HepG2 (cell line): ENCODE measurements around the gene XCR1. TPM values are rescaled to one million over a fixed set of nuclear protein-coding genes. Genes with fewer than 3 reads are reported as not detected.

Experiments used
- FOSL2 ChIP-seq: sonication (generic); formaldehyde crosslinking; IDR thresholded peaks from 2 replicates; pipeline ENCODE4 v1.4.0; 2020; ENCODE audit warnings: missing genetic modification reagents
- HES4 ChIP-seq: sonication (generic); formaldehyde crosslinking; IDR thresholded peaks from 2 replicates; pipeline ENCODE4 v1.9.0; 2021; ENCODE audit warnings: mild to moderate bottlenecking, missing genetic modification reagents, borderline replicate concordance
- IRF2 ChIP-seq: IDR thresholded peaks from 2 replicates; pipeline ENCODE4 v1.6.1; 2018; ENCODE audit warnings: missing genetic modification reagents, missing compliant biosample characterization
- JDP2 ChIP-seq: sonication (generic); formaldehyde crosslinking; IDR thresholded peaks from 2 replicates; pipeline ENCODE4 v1.8.1; 2022; ENCODE audit warnings: missing genetic modification reagents, borderline replicate concordance
- KDM2A ChIP-seq: sonication (generic); formaldehyde crosslinking; IDR thresholded peaks from 2 replicates; pipeline ENCODE4 v1.4.0; 2020; ENCODE audit warnings: low read depth, missing genetic modification reagents, borderline replicate concordance
- MED1 ChIP-seq: sonication (generic); formaldehyde crosslinking; IDR thresholded peaks from 2 replicates; pipeline ENCODE4 v1.4.0; 2020; ENCODE audit warnings: missing genetic modification reagents
- MNT ChIP-seq: fragments of 450-650 bp; IDR thresholded peaks from 2 replicates; pipeline ENCODE4 v1.6.1; 2016
- MXI1 ChIP-seq: IDR thresholded peaks from 3 replicates; pipeline ENCODE4 v1.6.1; 2012; ENCODE audit warnings: low read depth, low read length, inconsistent platforms, borderline replicate concordance
- MYC ChIP-seq: sonication (generic); formaldehyde crosslinking; IDR thresholded peaks from 2 replicates; pipeline ENCODE4 v1.9.0; 2021; ENCODE audit warnings: missing genetic modification reagents, borderline replicate concordance
- NCOR1 ChIP-seq: fragments of 200-600 bp; sonication (generic); IDR thresholded peaks from 2 replicates; pipeline ENCODE4 v1.7.0; 2017; ENCODE audit warnings: antibody characterized with exemption, low read length, borderline replicate concordance
- POGZ ChIP-seq: sonication (generic); formaldehyde crosslinking; IDR thresholded peaks from 2 replicates; pipeline ENCODE4 v1.4.0; 2020; ENCODE audit warnings: mild to moderate bottlenecking, missing genetic modification reagents
- POLR2G ChIP-seq: fragments of 200-400 bp; formaldehyde crosslinking; IDR thresholded peaks from 2 replicates; pipeline ENCODE4 v1.6.1; 2018; ENCODE audit warnings: mild to moderate bottlenecking, low read depth, low read length, moderate library complexity
- RNF2 ChIP-seq: fragments of 450-650 bp; conservative IDR thresholded peaks from 2 replicates; pipeline ENCODE4 v1.6.1; 2016; ENCODE audit warnings: low read depth
- SALL1 ChIP-seq: sonication (generic); formaldehyde crosslinking; IDR thresholded peaks from 2 replicates; pipeline ENCODE4 v1.8.0; 2022; ENCODE audit warnings: mild to moderate bottlenecking, missing genetic modification reagents
- SOX13 ChIP-seq, 3 experiments: fragments of 450-650 bp in 1 of 3; sonication (generic) in 1 of 3; formaldehyde crosslinking in 1 of 3; IDR thresholded peaks in 2 of 3; conservative IDR thresholded peaks in 1 of 3; 2 replicates each; pipeline versions ENCODE4 v1.5.0 to v1.6.1; 2016 to 2020; ENCODE audit warnings: antibody characterized with exemption in 1 of 3, mild to moderate bottlenecking in 1 of 3, missing compliant biosample characterization in 1 of 3, missing genetic modification reagents in 1 of 3, moderate library complexity in 1 of 3
- U2AF1 ChIP-seq: fragments of 200-400 bp; formaldehyde crosslinking; optimal IDR thresholded peaks from 2 replicates; pipeline ENCODE3; 2017; ENCODE audit warnings: mild to moderate bottlenecking, low read depth, low read length
- ZFP36L2 ChIP-seq: sonication (generic); formaldehyde crosslinking; IDR thresholded peaks from 2 replicates; pipeline ENCODE4 v1.4.0; 2020; ENCODE audit warnings: missing genetic modification reagents
- ZNF292 ChIP-seq: sonication (generic); formaldehyde crosslinking; IDR thresholded peaks from 2 replicates; pipeline ENCODE4 v1.8.1; 2022; ENCODE audit warnings: mild to moderate bottlenecking, low read depth, missing genetic modification reagents, borderline replicate concordance
- ZNF317 ChIP-seq: sonication (generic); formaldehyde crosslinking; IDR thresholded peaks from 2 replicates; pipeline ENCODE4 v1.5.0; 2020; ENCODE audit warnings: mild to moderate bottlenecking, missing genetic modification reagents
- ZNF761 ChIP-seq: sonication (generic); formaldehyde crosslinking; conservative IDR thresholded peaks from 2 replicates; pipeline ENCODE4 v1.4.0; 2020; ENCODE audit warnings: mild to moderate bottlenecking, missing genetic modification reagents
- ZNF816 ChIP-seq: sonication (generic); formaldehyde crosslinking; IDR thresholded peaks from 2 replicates; pipeline ENCODE4 v1.8.0; 2022; ENCODE audit warnings: missing genetic modification reagents, mild to moderate bottlenecking, borderline replicate concordance
- polyA plus RNA-seq, 8 experiments: library from polyadenylated mRNA; depleted of rRNA in 3 of 8; stranded (reverse) in 7 of 8; unstranded in 1 of 8; fragments of >200 nt; fragmentation: Illumina TruSeq in 4 of 8; extraction: Trizol in 4 of 8; gene quantifications; 2 replicates each; pipeline versions ENCODE4 v1.2.1 to v1.2.3, GENCODE V29; 2011 to 2016; ENCODE audit warnings: low read depth in 4 of 8, missing spikeins in 1 of 8, mixed read lengths in 1 of 8; ENCODE audit not compliant: insufficient read depth in 1 of 8
- total RNA-seq, 5 experiments: library from RNA; depleted of rRNA; stranded (reverse); fragments of >200 nt; fragmentation: Illumina TruSeq; extraction: Trizol; gene quantifications; 2 replicates each; pipeline ENCODE4 v1.2.3, GENCODE V29; 2016; ENCODE audit warnings: low read depth in 1 of 5
- TF ChIP-seq, protein P1 (sequence below): sonication (generic); formaldehyde crosslinking; IDR thresholded peaks from 2 replicates; pipeline ENCODE4 v1.4.0; 2020; ENCODE audit warnings: missing genetic modification reagents
- TF ChIP-seq, protein P2 (sequence below), 2 experiments: IDR thresholded peaks; 2 replicates each; pipeline ENCODE4 v1.6.1; 2011 to 2012; ENCODE audit warnings: low read length in 2 of 2, borderline replicate concordance in 1 of 2, low read depth in 1 of 2, mild to moderate bottlenecking in 1 of 2, moderate library complexity in 1 of 2

The XCR1 gene
- total and polyA plus RNA-seq, 2 of the 13 experiments (the other 11 are each of a cell fraction or from before 2014, with no cell fraction given): not detected

DNA sequence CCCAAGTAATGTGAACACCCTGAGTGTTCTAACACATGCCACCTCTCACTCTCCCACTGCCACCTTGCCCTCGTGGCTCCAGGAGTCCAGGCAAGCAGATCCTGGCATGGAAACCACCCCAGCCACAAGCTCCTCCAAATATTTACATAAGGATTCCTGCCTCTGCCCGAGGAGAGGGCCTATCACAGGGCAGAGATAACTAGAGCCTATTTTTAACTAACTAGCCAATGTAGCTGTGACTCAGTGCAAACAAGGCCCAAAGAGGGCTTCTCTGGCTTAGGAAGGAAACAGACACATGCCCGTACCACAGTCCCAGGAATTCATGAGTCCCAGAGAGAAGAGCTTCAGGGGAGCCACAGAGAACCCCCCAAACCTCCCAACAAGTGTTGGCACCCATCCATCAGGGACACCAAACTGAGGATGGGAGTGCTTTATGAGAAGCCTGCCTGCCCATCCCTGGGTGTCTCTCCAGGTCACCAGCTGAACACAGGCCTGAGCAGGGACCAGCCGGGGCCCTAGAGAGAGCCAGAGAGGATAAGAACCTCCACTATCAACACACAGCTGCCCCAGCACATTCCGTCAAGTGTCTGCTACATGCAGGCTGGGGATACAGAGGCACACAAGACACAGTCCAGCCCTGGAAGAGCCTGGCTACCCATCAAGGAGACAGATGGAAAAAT is 40.8 kb downstream of the XCR1 start (continued):
- TF ChIP-seq MNT (0 out of 2 replicates have a peak, but pooled peaks have one; percentile 29), KDM2A (CRISPR knock-in tag) (0 out of 2 replicates have a peak, but pooled peaks have one; percentile 43), ZNF317 (CRISPR knock-in tag) (no peak), POLR2G (peak; percentile 57), U2AF1 (no peak), MYC (CRISPR knock-in tag) (peak; percentile 55; the same call in 1 of the 2 replicates), HES4 (CRISPR knock-in tag) (no peak), MXI1 (peak; percentile 77; the same call in 1 of the 3 replicates), NCOR1 (no peak; the same call in 1 of the 2 replicates), ZNF761 (no peak), JDP2 (CRISPR knock-in tag) (no peak), FOSL2 (CRISPR knock-in tag) (peak; percentile 95), SOX13 (IDR thresholded peaks at IDR 0.05) (no peak), SOX13 (CRISPR knock-in tag; conservative IDR thresholded peaks at IDR 0.05 in 1 of 2, IDR thresholded peaks at IDR 0.05 in 1 of 2) (peak in 1 of 2 experiments; percentile 33; a peak in 1 of 4 replicates), ZNF816 (CRISPR knock-in tag) (peak; percentile 52; the same call in 1 of the 2 replicates), RNF2 (0 out of 2 replicates have a peak, but pooled peaks have one; percentile 20), MED1 (CRISPR knock-in tag) (peak; percentile 37; the same call in 1 of the 2 replicates), POGZ (CRISPR knock-in tag) (peak; percentile 59; the same call in 1 of the 2 replicates), SALL1 (0 out of 2 replicates have a peak, but pooled peaks have one; percentile 39), IRF2 (CRISPR knock-in tag) (0 out of 2 replicates have a peak, but pooled peaks have one; percentile 33), ZNF292 (CRISPR knock-in tag) (peak; percentile 59; the same call in 1 of the 2 replicates), ZFP36L2 (CRISPR knock-in tag) (no peak)
- TF ChIP-seq, protein P1, sequence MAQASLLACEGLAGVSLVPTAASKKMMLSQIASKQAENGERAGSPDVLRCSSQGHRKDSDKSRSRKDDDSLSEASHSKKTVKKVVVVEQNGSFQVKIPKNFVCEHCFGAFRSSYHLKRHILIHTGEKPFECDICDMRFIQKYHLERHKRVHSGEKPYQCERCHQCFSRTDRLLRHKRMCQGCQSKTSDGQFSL (CRISPR knock-in tag): no peak
- TF ChIP-seq, protein P2, sequence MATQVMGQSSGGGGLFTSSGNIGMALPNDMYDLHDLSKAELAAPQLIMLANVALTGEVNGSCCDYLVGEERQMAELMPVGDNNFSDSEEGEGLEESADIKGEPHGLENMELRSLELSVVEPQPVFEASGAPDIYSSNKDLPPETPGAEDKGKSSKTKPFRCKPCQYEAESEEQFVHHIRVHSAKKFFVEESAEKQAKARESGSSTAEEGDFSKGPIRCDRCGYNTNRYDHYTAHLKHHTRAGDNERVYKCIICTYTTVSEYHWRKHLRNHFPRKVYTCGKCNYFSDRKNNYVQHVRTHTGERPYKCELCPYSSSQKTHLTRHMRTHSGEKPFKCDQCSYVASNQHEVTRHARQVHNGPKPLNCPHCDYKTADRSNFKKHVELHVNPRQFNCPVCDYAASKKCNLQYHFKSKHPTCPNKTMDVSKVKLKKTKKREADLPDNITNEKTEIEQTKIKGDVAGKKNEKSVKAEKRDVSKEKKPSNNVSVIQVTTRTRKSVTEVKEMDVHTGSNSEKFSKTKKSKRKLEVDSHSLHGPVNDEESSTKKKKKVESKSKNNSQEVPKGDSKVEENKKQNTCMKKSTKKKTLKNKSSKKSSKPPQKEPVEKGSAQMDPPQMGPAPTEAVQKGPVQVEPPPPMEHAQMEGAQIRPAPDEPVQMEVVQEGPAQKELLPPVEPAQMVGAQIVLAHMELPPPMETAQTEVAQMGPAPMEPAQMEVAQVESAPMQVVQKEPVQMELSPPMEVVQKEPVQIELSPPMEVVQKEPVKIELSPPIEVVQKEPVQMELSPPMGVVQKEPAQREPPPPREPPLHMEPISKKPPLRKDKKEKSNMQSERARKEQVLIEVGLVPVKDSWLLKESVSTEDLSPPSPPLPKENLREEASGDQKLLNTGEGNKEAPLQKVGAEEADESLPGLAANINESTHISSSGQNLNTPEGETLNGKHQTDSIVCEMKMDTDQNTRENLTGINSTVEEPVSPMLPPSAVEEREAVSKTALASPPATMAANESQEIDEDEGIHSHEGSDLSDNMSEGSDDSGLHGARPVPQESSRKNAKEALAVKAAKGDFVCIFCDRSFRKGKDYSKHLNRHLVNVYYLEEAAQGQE (IDR thresholded peaks at IDR 0.05; ENCODE audit: borderline replicate concordance in 1 of 2, low read depth in 1 of 2, low read length in 2 of 2): no peak
